ENCODE measurements around the gene CHTF18. TPM values are rescaled to one million over a fixed set of nuclear protein-coding genes. Genes with fewer than 3 reads are reported as not detected.

The CHTF18 gene
- total and polyA plus RNA-seq, 10 of the 15 experiments (the other 5 are each of a cell fraction or from before 2014, with no cell fraction given) = 1.6 to 87.8 (median 19.4) TPM

DNA sequence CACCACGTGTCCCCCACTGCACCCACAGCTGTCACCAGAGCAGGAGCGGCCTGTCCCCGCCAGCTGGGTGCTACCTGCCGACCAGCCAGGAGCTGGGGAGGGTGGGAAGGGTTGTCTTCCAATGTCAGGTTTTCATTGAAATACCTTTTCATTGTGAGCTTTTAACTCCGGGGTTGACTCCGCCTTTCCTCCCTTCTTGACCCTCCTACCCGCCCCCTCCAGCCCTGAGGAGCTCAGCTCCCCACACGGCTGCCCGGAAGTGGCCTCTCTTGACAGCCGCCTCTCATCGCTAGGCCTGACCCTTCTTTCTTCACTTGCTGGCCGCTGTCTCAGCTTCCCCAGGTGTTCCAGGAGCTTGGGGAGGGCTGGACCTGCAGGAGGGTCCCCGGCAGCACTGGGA lies 33.3 kb downstream of the CHTF18 start:
- WGBS (ENCODE audit: insufficient coverage, insufficient replicate concordance, low lambda C conversion rate, missing lambda C conversion rate) = 30% methylated on average over 7 of the region's 13 CpGs
- TF ChIP-seq, protein P1, sequence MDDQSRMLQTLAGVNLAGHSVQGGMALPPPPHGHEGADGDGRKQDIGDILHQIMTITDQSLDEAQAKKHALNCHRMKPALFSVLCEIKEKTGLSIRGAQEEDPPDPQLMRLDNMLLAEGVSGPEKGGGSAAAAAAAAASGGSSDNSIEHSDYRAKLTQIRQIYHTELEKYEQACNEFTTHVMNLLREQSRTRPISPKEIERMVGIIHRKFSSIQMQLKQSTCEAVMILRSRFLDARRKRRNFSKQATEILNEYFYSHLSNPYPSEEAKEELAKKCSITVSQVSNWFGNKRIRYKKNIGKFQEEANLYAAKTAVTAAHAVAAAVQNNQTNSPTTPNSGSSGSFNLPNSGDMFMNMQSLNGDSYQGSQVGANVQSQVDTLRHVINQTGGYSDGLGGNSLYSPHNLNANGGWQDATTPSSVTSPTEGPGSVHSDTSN (IDR thresholded peaks at IDR 0.05; ENCODE audit: insufficient replicate concordance, low read depth, low read length) = no peak
- TF ChIP-seq NFXL1 (IDR thresholded peaks at IDR 0.05; ENCODE audit: borderline replicate concordance) (no peak), NBN (IDR thresholded peaks at IDR 0.05) (no peak), RB1 (IDR thresholded peaks at IDR 0.05; ENCODE audit: borderline replicate concordance) (no peak), EED (IDR thresholded peaks at IDR 0.05; ENCODE audit: low read depth) (no peak), BACH1 (IDR thresholded peaks at IDR 0.05; ENCODE audit: borderline replicate concordance) (no peak), RUNX3 (IDR thresholded peaks at IDR 0.05; ENCODE audit: low read length) (no peak), BHLHE40 (IDR thresholded peaks at IDR 0.05; ENCODE audit: borderline replicate concordance in 1 of 2, low read depth in 2 of 2, low read length in 1 of 2) (no peak), SP1 (IDR thresholded peaks at IDR 0.05; ENCODE audit: low read depth, low read length) (no peak), JUNB (IDR thresholded peaks at IDR 0.05) (no peak), FOS (IDR thresholded peaks at IDR 0.05; ENCODE audit: borderline replicate concordance, extremely low read depth, insufficient read length) (no peak)
- TF ChIP-seq, protein P2, sequence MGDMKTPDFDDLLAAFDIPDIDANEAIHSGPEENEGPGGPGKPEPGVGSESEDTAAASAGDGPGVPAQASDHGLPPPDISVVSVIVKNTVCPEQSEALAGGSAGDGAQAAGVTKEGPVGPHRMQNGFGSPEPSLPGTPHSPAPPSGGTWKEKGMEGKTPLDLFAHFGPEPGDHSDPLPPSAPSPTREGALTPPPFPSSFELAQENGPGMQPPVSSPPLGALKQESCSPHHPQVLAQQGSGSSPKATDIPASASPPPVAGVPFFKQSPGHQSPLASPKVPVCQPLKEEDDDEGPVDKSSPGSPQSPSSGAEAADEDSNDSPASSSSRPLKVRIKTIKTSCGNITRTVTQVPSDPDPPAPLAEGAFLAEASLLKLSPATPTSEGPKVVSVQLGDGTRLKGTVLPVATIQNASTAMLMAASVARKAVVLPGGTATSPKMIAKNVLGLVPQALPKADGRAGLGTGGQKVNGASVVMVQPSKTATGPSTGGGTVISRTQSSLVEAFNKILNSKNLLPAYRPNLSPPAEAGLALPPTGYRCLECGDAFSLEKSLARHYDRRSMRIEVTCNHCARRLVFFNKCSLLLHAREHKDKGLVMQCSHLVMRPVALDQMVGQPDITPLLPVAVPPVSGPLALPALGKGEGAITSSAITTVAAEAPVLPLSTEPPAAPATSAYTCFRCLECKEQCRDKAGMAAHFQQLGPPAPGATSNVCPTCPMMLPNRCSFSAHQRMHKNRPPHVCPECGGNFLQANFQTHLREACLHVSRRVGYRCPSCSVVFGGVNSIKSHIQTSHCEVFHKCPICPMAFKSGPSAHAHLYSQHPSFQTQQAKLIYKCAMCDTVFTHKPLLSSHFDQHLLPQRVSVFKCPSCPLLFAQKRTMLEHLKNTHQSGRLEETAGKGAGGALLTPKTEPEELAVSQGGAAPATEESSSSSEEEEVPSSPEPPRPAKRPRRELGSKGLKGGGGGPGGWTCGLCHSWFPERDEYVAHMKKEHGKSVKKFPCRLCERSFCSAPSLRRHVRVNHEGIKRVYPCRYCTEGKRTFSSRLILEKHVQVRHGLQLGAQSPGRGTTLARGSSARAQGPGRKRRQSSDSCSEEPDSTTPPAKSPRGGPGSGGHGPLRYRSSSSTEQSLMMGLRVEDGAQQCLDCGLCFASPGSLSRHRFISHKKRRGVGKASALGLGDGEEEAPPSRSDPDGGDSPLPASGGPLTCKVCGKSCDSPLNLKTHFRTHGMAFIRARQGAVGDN (IDR thresholded peaks at IDR 0.05) = no peak
- TF ChIP-seq, protein P3, sequence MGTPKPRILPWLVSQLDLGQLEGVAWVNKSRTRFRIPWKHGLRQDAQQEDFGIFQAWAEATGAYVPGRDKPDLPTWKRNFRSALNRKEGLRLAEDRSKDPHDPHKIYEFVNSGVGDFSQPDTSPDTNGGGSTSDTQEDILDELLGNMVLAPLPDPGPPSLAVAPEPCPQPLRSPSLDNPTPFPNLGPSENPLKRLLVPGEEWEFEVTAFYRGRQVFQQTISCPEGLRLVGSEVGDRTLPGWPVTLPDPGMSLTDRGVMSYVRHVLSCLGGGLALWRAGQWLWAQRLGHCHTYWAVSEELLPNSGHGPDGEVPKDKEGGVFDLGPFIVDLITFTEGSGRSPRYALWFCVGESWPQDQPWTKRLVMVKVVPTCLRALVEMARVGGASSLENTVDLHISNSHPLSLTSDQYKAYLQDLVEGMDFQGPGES (IDR thresholded peaks at IDR 0.05) = no peak
- TF ChIP-seq, protein P4, sequence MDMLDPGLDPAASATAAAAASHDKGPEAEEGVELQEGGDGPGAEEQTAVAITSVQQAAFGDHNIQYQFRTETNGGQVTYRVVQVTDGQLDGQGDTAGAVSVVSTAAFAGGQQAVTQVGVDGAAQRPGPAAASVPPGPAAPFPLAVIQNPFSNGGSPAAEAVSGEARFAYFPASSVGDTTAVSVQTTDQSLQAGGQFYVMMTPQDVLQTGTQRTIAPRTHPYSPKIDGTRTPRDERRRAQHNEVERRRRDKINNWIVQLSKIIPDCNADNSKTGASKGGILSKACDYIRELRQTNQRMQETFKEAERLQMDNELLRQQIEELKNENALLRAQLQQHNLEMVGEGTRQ (IDR thresholded peaks at IDR 0.05; ENCODE audit: borderline replicate concordance, low read depth, low read length) = no peak
- no peak for ATAC-seq
- POLR2A ChIA-PET = no interaction called here
- no peak overlapping the region for H3K27ac ChIP-seq (ENCODE audit: control insufficient read depth, insufficient read depth)
- no peak overlapping the region for H3K4me2 ChIP-seq (ENCODE audit: control insufficient read depth, insufficient read depth)
- no peaks in the 10 kb centered on the region for H3K79me2 ChIP-seq (ENCODE audit: control insufficient read depth, insufficient read depth, low read length)
- in situ Hi-C loops (cut with MboI) (no loop called here), intact Hi-C loops (cut with micrococcal nuclease; ENCODE audit: unreplicated experiment) (no loop called here)
- SMC1A ChIA-PET (ENCODE audit: uncharacterized antibody, unreplicated experiment) = no interaction called here
- no peaks in the 10 kb centered on the region for H3K4me1 ChIP-seq (ENCODE audit: control insufficient read depth, insufficient read depth, low read length)
- no peak overlapping the region for H3K4me3 ChIP-seq
- FAIRE-seq = no peak
- RAD21 ChIA-PET (ENCODE audit: unreplicated experiment) = no interaction called here
- H4K20me1 ChIP-seq (ENCODE audit: control insufficient read depth, insufficient read depth) = no peaks in the 10 kb centered on the region
- BruUV-seq (replicated peaks) = no TSS peak
- H3K27me3 ChIP-seq (replicated peaks in 1 of 2; ENCODE audit: control insufficient read depth in 2 of 2, insufficient read depth in 2 of 2, low read length in 1 of 2) = no peaks in the 10 kb centered on the region; a peak in 1 of 4 replicates
- no peaks in the 10 kb centered on the region; the same call in 2 of the 3 replicates for H3K9me3 ChIP-seq (replicated peaks; ENCODE audit: control insufficient read depth, insufficient read depth, low read length)
- no peak overlapping the region for H3K9ac ChIP-seq (ENCODE audit: control insufficient read depth, insufficient read depth, low read length)
- DNase-seq (ENCODE audit: low read depth, low spot score) = no peak
- CTCF ChIA-PET = no interaction called here
- no peaks in the 10 kb centered on the region for H3K36me3 ChIP-seq (ENCODE audit: control insufficient read depth in 2 of 2, insufficient read depth in 2 of 2, low read length in 1 of 2)
- no peak overlapping the region for H2AFZ ChIP-seq (ENCODE audit: control insufficient read depth, low read depth, low read length)

All from GM12878 (cell line).